BLaER1 treated with 17β-estradiol and CSF1 and Interleukin-3, amounts not matched to agents 10 nM and 100 nM (cell line): ENCODE results near the gene LATS2.

Source experiments
- H3K27ac ChIP-seq, 11 experiments: shearing (Covaris generic); formaldehyde crosslinking; 2 replicates each; pipeline ENCODE4 v1.8.1; 2022
- H3K27me3 ChIP-seq, 11 experiments: shearing (Covaris generic); formaldehyde crosslinking; 2 replicates each; pipeline ENCODE4 v1.8.1; 2022
- H3K36me3 ChIP-seq, 11 experiments: shearing (Covaris generic); formaldehyde crosslinking; 2 replicates each; pipeline ENCODE4 v1.8.1; 2022
- H3K4me1 ChIP-seq, 10 experiments: shearing (Covaris generic); formaldehyde crosslinking; 2 replicates each; pipeline ENCODE4 v1.8.1; 2022
- H3K4me2 ChIP-seq, 11 experiments: shearing (Covaris generic); formaldehyde crosslinking; 2 replicates each; pipeline ENCODE4 v1.8.1; 2022
- H3K4me3 ChIP-seq, 10 experiments: shearing (Covaris generic); formaldehyde crosslinking; 2 replicates each; pipeline ENCODE4 v1.8.1; 2022
- H3K9ac ChIP-seq, 11 experiments: shearing (Covaris generic); formaldehyde crosslinking; 2 replicates each; pipeline ENCODE4 v1.8.1; 2022
- H3K9me3 ChIP-seq, 11 experiments: shearing (Covaris generic); formaldehyde crosslinking; replicated peaks in 1 of 11; 2 replicates each; pipeline ENCODE4 v1.8.1; 2022
- H4K20me1 ChIP-seq, 11 experiments: shearing (Covaris generic); formaldehyde crosslinking; 2 replicates each; pipeline ENCODE4 v1.8.1; 2022
- Cebpa-rat ChIP-seq, 11 experiments: shearing (Covaris generic); IDR thresholded peaks; 2 replicates each; pipeline ENCODE4 v1.8.1; 2022

LATS2 gene

GRCh38 chr13:21089830-21090229, 28.4 kb upstream of the LATS2 start:
- Histone ChIP-seq H3K27ac (no peak overlapping the region), H3K4me2 (no peak overlapping the region), H3K9ac (no peak overlapping the region), H3K36me3 (no peaks in the 10 kb centered on the region), H3K27me3 (no peaks in the 10 kb centered on the region), H4K20me1 (no peaks in the 10 kb centered on the region), H3K4me3 (no peak overlapping the region), H3K4me1 (no peaks in the 10 kb centered on the region), H3K9me3 (peaks cover 7 to 12% (median 10%) of the 10 kb centered on the region in 11 experiments; a peak in 20 of 22 replicates)
- no peak for TF ChIP-seq Cebpa-rat (IDR thresholded peaks at IDR 0.05)

GRCh38 chr13:21088534-21088933, 27.1 kb upstream of the LATS2 start:
- no peaks in the 10 kb centered on the region for H4K20me1 ChIP-seq
- TF ChIP-seq Cebpa-rat (IDR thresholded peaks at IDR 0.05) = no peak
- H3K9ac ChIP-seq = no peak overlapping the region
- no peaks in the 10 kb centered on the region for H3K4me1 ChIP-seq
- no peaks in the 10 kb centered on the region for H3K36me3 ChIP-seq
- H3K4me3 ChIP-seq = no peak overlapping the region
- no peak overlapping the region for H3K4me2 ChIP-seq
- H3K27me3 ChIP-seq = no peaks in the 10 kb centered on the region
- 0 out of 22 replicates have a peak, but pooled peaks cover 0 to 5% (median 0%) of the 10 kb centered on the region in 11 experiments for H3K9me3 ChIP-seq
- H3K27ac ChIP-seq = no peak overlapping the region

- no peak for TF ChIP-seq Cebpa-rat (IDR thresholded peaks at IDR 0.05)
- no peak overlapping the region for H3K4me3 ChIP-seq
- no peaks in the 10 kb centered on the region for H3K4me1 ChIP-seq
- no peaks in the 10 kb centered on the region for H3K36me3 ChIP-seq
- H3K4me2 ChIP-seq = no peak overlapping the region
- no peaks in the 10 kb centered on the region for H4K20me1 ChIP-seq
- no peak overlapping the region for H3K9ac ChIP-seq
- H3K27ac ChIP-seq = no peak overlapping the region
- H3K27me3 ChIP-seq = no peaks in the 10 kb centered on the region
- H3K9me3 ChIP-seq = 0 out of 22 replicates have a peak, but pooled peaks cover 0 to 5% (median 0%) of the 10 kb centered on the region in 11 experiments
Measured at GRCh38 chr13:21086929-21087328, 25.5 kb upstream of the LATS2 start.

- Histone ChIP-seq H3K4me2 (no peak overlapping the region), H3K27ac (no peak overlapping the region), H3K9ac (no peak overlapping the region), H3K9me3 (0 out of 22 replicates have a peak, but pooled peaks cover 0 to 5% (median 0%) of the 10 kb centered on the region in 11 experiments), H4K20me1 (no peaks in the 10 kb centered on the region), H3K4me1 (peaks cover 0 to 38% (median 15%) of the 10 kb centered on the region in 10 experiments; a peak in 18 of 20 replicates), H3K4me3 (no peak overlapping the region), H3K36me3 (no peaks in the 10 kb centered on the region), H3K27me3 (no peaks in the 10 kb centered on the region)
- TF ChIP-seq Cebpa-rat (IDR thresholded peaks at IDR 0.05) = no peak
Measured at GRCh38 chr13:21081926-21082325, 20.5 kb upstream of the LATS2 start.

GRCh38 chr13:21080593-21080891, 19.2 kb upstream of the LATS2 start:
- Histone ChIP-seq H3K4me1 (peaks cover 0 to 44% (median 24%) of the 10 kb centered on the region in 10 experiments; a peak in 18 of 20 replicates), H3K9ac (no peak overlapping the region), H4K20me1 (no peaks in the 10 kb centered on the region), H3K27ac (no peak overlapping the region), H3K36me3 (no peaks in the 10 kb centered on the region), H3K9me3 (0 out of 22 replicates have a peak, but pooled peaks cover 0 to 5% (median 0%) of the 10 kb centered on the region in 11 experiments), H3K4me3 (no peak overlapping the region), H3K4me2 (peak overlapping the region in 3 of 11 experiments; percentile 52 to 70 (median 54); a peak in 5 of 22 replicates), H3K27me3 (no peaks in the 10 kb centered on the region)
- no peak for TF ChIP-seq Cebpa-rat (IDR thresholded peaks at IDR 0.05)

GRCh38 chr13:21079761-21080592, 18.6 kb upstream of the LATS2 start:
- H3K4me2 ChIP-seq = peak overlapping the region in 5 of 11 experiments; percentile 6 to 70 (median 52); a peak in 10 of 22 replicates

GRCh38 chr13:21079221-21079620, 17.8 kb upstream of the LATS2 start:
- Histone ChIP-seq H3K9me3 (0 out of 22 replicates have a peak, but pooled peaks cover 0 to 2% (median 0%) of the 10 kb centered on the region in 11 experiments), H3K4me1 (peaks cover 12 to 57% (median 35%) of the 10 kb centered on the region in 10 experiments), H4K20me1 (no peaks in the 10 kb centered on the region), H3K9ac (peak overlapping the region in 1 of 11 experiments; percentile 10; a peak in 1 of 22 replicates), H3K36me3 (no peaks in the 10 kb centered on the region), H3K4me2 (peak overlapping the region in 4 of 11 experiments; percentile 6 to 70 (median 53); a peak in 7 of 22 replicates), H3K27ac (no peak overlapping the region), H3K4me3 (no peak overlapping the region), H3K27me3 (no peaks in the 10 kb centered on the region)
- TF ChIP-seq Cebpa-rat (IDR thresholded peaks at IDR 0.05) = no peak

More at GRCh38 chr13:21079761-21080592, 18.6 kb upstream of the LATS2 start:
- TF ChIP-seq Cebpa-rat (IDR thresholded peaks at IDR 0.05) = no peak
- peak overlapping the region in 1 of 11 experiments; percentile 10; a peak in 1 of 22 replicates for H3K9ac ChIP-seq
- H3K9me3 ChIP-seq = 0 out of 22 replicates have a peak, but pooled peaks cover 0 to 5% (median 0%) of the 10 kb centered on the region in 11 experiments
- no peak overlapping the region for H3K27ac ChIP-seq
- H3K27me3 ChIP-seq = no peaks in the 10 kb centered on the region
- peaks cover 4 to 49% (median 27%) of the 10 kb centered on the region in 10 experiments for H3K4me1 ChIP-seq
- H3K36me3 ChIP-seq = no peaks in the 10 kb centered on the region
- H3K4me3 ChIP-seq = no peak overlapping the region
- H4K20me1 ChIP-seq = no peaks in the 10 kb centered on the region

- no peak overlapping the region for H3K4me3 ChIP-seq
- H3K9ac ChIP-seq = no peak overlapping the region
- H3K4me2 ChIP-seq = peak overlapping the region in 5 of 11 experiments; percentile 6 to 70 (median 13); a peak in 3 of 22 replicates
- H3K9me3 ChIP-seq = no peaks in the 10 kb centered on the region
- no peak overlapping the region for H3K27ac ChIP-seq
- H4K20me1 ChIP-seq = no peaks in the 10 kb centered on the region
- no peaks in the 10 kb centered on the region for H3K36me3 ChIP-seq
- TF ChIP-seq Cebpa-rat (IDR thresholded peaks at IDR 0.05) = no peak
- H3K4me1 ChIP-seq = peaks cover 19 to 64% (median 42%) of the 10 kb centered on the region in 10 experiments
- H3K27me3 ChIP-seq = no peaks in the 10 kb centered on the region
Measured at GRCh38 chr13:21078501-21078900, 17.1 kb upstream of the LATS2 start.

GRCh38 chr13:21077788-21078353, 16.5 kb upstream of the LATS2 start:
- Histone ChIP-seq H3K9me3 (no peaks in the 10 kb centered on the region), H3K27ac (peak overlapping the region in 4 of 11 experiments; percentile 13 to 70 (median 39); a peak in 3 of 22 replicates), H3K4me3 (no peak overlapping the region), H3K4me2 (peak overlapping the region in 8 of 11 experiments; percentile 1 to 70 (median 54); a peak in 10 of 22 replicates), H3K36me3 (no peaks in the 10 kb centered on the region), H3K9ac (no peak overlapping the region; a peak in 1 of 22 replicates), H3K4me1 (peaks cover 25 to 70% (median 48%) of the 10 kb centered on the region in 10 experiments), H4K20me1 (no peaks in the 10 kb centered on the region), H3K27me3 (no peaks in the 10 kb centered on the region)
- no peak for TF ChIP-seq Cebpa-rat (IDR thresholded peaks at IDR 0.05)
